GM18526 (cell line): Measurements from ENCODE around the gene MED19.
A peak's percentile ranks its signal among the peaks of the same experiment; 100 is the strongest.

ENCODE experiments used
- POLR2A ChIP-seq: IDR thresholded peaks from 3 replicates; pipeline ENCODE4 v1.6.1; 2011; ENCODE audit not compliant: insufficient read length; ENCODE audit errors: extremely low read depth

The MED19 gene

GRCh38 chr11:57667117-57667735 lies 44.8 kb downstream of the MED19 start:
- TF ChIP-seq POLR2A, result peak; percentile 27

GRCh38 chr11:57663975-57664374 lies 48.0 kb downstream of the MED19 start:
- TF ChIP-seq POLR2A, result no peak

- no peak for TF ChIP-seq POLR2A
Measured at GRCh38 chr11:57662893-57663292, 49.1 kb downstream of the MED19 start.

GRCh38 chr11:57659669-57660068 lies 52.3 kb downstream of the MED19 start:
- TF ChIP-seq POLR2A, result no peak

GRCh38 chr11:57658023-57658361 lies 54.0 kb downstream of the MED19 start:
- TF ChIP-seq POLR2A, result no peak

GRCh38 chr11:57657194-57658022 lies 54.6 kb downstream of the MED19 start, which contains the start of gene CLP1:
TSS of gene CLP1 (plus strand) at chr11:57657762. CDS start at chr11:57659477, 1,715 bp downstream.
- TF ChIP-seq POLR2A, result peak; percentile 64

GRCh38 chr11:57656885-57657193 lies 55.2 kb downstream of the MED19 start:
- no peak for TF ChIP-seq POLR2A
